Cardiac ventricle fibroblast (primary cell): ENCODE measurements around the gene CFAP57. TPM values are rescaled to one million over a fixed set of nuclear protein-coding genes. Genes with fewer than 3 reads are reported as not detected.

ENCODE experiments used
- total RNA-seq: library from RNA; depleted of rRNA; stranded (reverse); fragments of >200 nt; gene quantifications from 2 replicates; pipeline ENCODE4 v1.2.3, GENCODE V29; 2015

Gene CFAP57
- total RNA-seq: 0.50 and 0.59 TPM in 2 replicates

DNA sequence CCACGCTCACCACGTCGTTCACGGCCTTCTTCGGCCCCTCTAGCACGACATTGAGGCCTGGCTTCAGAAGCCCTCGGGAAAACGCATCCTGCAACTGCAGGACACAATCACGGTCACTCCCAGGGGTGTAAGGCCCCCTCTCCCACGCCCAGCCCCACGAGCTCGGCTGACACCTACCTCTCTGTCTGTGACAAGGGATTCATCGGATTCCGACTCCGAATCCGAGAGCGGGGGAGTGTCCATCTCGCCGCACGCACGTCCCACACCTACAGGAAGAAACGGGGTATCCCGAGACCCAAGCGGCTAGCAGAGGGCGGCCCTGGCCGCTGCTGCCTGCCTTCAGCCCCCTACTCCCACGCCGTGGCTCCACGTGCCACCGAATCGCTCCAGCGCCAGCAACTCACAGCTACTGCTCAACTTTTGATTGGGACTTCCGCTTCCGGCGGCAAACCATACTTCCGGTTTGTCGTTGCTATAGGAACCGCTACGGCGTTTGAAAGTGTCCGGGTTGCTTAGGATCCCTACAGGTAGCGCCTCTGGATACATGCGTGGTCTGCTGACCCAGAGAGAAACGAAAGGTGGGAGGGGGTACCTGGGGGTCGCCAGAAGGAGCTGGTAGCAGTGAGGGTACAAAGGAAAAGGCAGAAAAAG lies at the start of gene CFAP57, which contains the start of gene EBNA1BP2:
CFAP57 (plus strand) TSS at position 455 of the 651 bp plus-strand sequence. CDS start 424 bp downstream, outside the sequence.
EBNA1BP2 (minus strand) TSS at position 415 of the 651 bp plus-strand sequence; CDS start at position 243, 172 bp downstream.

DNA sequence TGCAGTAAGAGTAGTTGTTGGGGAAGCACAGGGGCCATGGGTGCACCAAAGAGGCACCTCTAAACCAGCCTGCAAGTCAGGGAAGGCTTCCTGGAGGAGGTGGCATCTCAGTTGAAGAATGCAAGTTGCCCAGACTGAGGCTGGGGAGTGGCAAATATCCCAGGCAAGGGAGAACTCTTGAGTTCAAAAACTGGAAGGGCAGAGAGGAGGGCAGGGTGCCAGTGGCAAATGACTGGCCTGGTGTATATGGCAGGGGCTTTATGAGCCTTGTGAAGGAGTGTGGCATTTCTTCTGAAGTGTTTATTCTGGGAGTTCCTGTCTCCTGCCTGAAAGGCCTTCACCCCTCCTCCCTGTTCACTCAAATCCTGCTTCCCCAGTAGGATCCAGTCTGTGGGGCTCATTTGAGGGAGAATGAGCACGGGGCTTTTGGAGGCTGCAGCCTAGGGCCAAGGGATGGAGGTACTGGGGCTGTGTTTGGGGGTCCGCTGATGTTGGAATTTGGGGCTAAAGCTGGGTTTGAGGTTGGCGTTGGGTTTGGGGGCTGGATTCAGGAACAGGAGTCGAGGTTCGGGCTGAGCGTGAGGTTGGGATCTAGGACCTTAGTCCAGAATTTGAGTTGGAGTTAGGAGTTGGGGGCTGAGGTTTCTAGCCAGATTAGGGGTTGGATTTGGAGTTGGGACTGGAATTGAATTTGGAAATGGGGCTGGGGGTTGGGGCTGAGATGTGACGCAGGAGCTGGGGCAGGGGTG lies 97.7 kb downstream of the CFAP57 start, which contains the start of gene TMEM125:
TMEM125 (plus strand) TSS at position 357 of the 749 bp plus-strand sequence. CDS start 2,740 bp downstream, outside the sequence.

GRCh38 chr1:43285269-43285990 lies 113.3 kb downstream of the CFAP57 start, which contains the start of gene C1orf210:
C1orf210 (minus strand) TSS chr1:43285581; CDS start chr1:43283270, 2,311 bp downstream.

DNA sequence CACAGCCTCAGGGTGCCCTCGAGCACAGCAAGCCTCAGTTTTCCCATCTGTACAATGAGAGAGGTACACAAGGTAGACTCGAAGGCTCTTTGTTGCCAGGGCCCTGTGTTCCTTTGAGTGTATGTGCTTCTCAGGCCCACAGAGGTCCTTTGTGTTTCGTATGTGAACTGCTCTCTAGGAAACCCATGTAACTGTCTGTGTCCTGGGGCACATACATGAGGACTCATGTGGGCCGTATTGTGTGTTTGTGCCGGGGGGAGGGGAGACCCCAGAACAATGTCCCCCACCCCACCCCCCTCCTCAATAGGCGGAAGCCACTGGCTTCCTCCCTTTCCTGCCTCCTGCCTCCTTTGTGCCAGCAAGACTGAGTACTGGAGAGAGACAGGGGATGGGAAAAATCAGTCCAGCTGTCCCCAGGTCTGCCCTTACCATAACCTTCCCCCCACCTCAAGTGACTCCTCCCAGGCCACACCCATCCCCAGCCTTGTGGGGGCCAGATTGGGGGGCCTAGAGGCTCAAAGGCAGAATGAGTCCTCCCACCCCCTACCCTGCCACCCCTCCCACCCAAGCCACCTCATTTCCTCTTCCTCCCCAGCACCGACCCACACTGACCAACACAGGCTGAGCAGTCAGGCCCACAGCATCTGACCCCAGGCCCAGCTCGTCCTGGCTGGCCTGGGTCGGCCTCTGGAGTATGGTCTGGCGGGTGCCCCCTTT lies 128.4 kb downstream of the CFAP57 start, which contains the start of gene TIE1:
TIE1 (plus strand) TSS at position 605 of the 717 bp plus-strand sequence; CDS start at position 695, 90 bp downstream.

Other genes starting within 250 kb of the CFAP57 start
- gene SLC2A1, start 213.5 kb upstream of the CFAP57 start, total RNA-seq: 135 and 190 TPM in 2 replicates
- 51.5 and 52.3 TPM in 2 replicates for gene EBNA1BP2, start within 50 bp of the CFAP57 start, total RNA-seq
- gene TMEM125, start 97.7 kb downstream of the CFAP57 start, total RNA-seq: not detected in 2 replicates
- gene C1orf210, start 113.3 kb downstream of the CFAP57 start, total RNA-seq: not detected in 2 replicates
- 3.3 and 5.5 TPM in 2 replicates for gene TIE1, start 128.7 kb downstream of the CFAP57 start, total RNA-seq
- not detected in 2 replicates for gene MPL, start 165.5 kb downstream of the CFAP57 start, total RNA-seq
- gene CDC20, start 186.7 kb downstream of the CFAP57 start, total RNA-seq: 5.3 and 6.1 TPM in 2 replicates
- 33.8 and 52.2 TPM in 2 replicates for gene ELOVL1, start 195.7 kb downstream of the CFAP57 start, total RNA-seq
- 28.6 and 44.9 TPM in 2 replicates for gene MED8, start 217.5 kb downstream of the CFAP57 start, total RNA-seq
- 14.7 and 17.2 TPM in 2 replicates for gene SZT2, start 217.6 kb downstream of the CFAP57 start, total RNA-seq